Measurements from ENCODE around the gene SLC39A11.

GRCh38 chr17:72890711-72891110 lies 201.8 kb downstream of the SLC39A11 start:
- no peak for TF ChIP-seq EZH2 (IDR thresholded peaks at IDR 0.05; ENCODE audit: low read depth)
- TF ChIP-seq, protein P1, sequence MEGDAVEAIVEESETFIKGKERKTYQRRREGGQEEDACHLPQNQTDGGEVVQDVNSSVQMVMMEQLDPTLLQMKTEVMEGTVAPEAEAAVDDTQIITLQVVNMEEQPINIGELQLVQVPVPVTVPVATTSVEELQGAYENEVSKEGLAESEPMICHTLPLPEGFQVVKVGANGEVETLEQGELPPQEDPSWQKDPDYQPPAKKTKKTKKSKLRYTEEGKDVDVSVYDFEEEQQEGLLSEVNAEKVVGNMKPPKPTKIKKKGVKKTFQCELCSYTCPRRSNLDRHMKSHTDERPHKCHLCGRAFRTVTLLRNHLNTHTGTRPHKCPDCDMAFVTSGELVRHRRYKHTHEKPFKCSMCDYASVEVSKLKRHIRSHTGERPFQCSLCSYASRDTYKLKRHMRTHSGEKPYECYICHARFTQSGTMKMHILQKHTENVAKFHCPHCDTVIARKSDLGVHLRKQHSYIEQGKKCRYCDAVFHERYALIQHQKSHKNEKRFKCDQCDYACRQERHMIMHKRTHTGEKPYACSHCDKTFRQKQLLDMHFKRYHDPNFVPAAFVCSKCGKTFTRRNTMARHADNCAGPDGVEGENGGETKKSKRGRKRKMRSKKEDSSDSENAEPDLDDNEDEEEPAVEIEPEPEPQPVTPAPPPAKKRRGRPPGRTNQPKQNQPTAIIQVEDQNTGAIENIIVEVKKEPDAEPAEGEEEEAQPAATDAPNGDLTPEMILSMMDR (conservative IDR thresholded peaks at IDR 0.05), result no peak

All from PC-9 (cell line).